Activated CD8-positive, alpha-beta memory T cell treated with anti-CD3 and anti-CD28 coated beads for 24 hours (primary cell): ENCODE results near the gene TRPM2.

ENCODE experiments used
- DNase-seq: peaks from one replicate; pipeline ENCODE4 v3.0.0-alpha.2; 2020

Gene TRPM2

GRCh38 chr21:44398499-44398898 is 45.1 kb downstream of the TRPM2 start:
- peak; percentile 19 for DNase-seq

- DNase-seq, result peak; percentile 44
These were observed 45.9 kb downstream of the TRPM2 start for GRCh38 chr21:44399151-44399954.

DNA sequence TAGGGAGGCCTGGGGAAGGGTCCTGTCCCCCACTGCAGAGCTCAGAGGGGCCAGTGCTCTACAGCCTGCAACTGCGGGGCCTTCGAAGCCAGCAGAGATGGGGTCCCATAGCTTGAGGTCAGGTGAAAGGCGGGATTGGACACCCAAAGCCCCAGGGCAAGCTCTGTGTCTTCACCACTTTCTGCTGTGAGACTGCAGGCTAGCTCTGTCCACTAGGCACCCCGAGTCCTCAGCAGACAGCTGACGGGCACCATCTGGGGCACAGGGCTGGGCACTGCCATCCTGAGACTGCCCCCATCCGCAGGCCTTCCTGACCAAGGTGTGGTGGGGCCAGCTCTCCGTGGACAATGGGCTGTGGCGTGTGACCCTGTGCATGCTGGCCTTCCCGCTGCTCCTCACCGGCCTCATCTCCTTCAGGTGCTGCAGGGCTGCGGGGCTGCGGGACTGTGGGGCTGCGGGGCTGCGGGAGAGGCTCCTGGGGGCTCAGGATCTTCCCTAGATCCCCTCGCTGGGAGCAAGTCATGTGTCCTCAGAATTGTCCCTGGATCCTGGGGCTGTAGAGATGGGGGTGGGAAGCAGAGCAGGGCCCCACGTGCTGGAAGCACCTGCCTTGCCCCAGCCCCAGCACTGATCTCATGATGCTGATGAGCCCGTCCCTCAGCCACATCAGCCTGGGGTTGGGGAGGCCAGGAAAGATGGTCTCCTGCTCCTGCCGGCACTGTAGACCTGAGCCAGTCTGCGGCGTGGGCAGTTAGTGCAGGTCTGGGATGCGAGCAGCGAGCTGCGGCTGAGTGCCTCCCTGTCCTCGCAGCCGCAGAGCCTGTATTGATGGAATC is 46.8 kb downstream of the TRPM2 start:
- DNase-seq, result peak; percentile 49

- DNase-seq, result peak; percentile 49
These were observed 47.5 kb downstream of the TRPM2 start for GRCh38 chr21:44400791-44401385.

- peak; percentile 41 for DNase-seq
These were observed 48.2 kb downstream of the TRPM2 start for GRCh38 chr21:44401386-44402160.

DNA sequence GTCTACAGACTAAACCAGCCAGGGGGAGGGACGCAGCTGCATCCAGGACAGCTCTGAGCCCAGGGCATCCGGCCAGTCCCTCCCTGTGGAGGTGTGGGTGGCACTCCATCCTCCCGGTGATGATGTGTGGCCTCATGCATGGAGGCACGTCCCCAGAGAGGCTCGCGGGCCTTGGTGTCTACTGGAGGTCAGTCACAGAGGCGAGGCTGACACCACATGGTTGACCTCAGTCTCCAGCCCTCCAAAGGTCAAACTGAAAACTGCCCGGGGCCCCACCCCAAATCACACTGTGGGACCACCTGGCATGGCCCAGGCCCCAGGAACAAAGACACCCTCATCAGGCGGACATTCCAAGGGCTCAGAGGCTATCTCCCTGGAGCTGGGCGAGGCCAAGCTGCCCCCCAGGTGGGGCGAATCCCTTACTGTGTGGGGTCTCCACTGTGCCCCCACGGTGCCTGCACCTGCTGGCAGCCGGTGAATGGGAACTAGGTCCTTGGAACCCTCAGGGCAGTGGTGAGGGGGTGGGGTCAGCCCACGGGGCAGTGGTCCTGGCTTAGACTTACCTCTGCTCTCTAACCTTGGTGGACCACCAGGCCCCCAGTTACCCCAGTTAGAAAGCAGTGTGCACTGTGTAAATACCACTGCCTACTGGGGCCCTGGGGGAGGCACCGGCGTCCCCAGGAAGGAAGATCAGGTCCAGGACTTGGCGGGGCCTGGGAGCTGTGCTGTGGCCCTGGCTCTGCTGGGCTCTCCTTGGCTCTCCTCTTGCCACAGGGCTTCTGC is 49.1 kb downstream of the TRPM2 start:
- DNase-seq, result peak; percentile 53

DNA sequence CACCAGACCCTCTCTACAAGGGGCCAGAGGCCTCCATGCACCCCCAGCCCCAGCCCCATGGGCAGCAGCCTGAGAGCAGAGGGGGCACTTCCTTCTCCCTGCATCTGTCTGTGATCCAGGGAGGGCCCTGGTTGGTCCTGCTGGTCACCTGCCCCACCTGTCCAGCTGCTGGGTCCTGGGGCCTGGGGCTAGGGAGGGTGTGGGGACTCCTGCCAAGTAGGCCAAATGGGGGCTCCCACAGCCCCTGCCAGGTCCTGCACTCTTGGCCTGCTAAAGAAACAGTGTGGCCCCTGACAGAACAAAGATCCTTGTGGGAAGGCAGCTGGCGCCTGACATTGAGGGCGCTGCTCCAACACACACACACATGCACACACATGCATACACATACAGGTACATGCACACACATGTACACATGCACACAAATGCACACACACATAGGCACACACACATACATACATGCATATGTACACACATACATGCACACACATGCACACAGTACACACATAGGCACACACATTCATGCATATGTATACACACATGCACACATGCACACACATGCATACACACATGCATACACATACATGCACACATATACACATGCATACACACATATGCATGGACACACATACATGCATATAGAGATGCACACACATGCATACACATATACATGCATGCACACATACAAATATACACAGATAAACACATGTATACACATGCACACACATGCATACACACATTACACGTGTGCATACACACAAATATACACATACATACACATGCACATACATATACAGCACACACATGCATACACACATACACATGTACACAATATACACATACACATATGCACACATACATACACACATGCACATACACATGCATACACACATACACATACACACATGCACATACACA is 49.9 kb downstream of the TRPM2 start:
- DNase-seq, result peak; percentile 50

DNA sequence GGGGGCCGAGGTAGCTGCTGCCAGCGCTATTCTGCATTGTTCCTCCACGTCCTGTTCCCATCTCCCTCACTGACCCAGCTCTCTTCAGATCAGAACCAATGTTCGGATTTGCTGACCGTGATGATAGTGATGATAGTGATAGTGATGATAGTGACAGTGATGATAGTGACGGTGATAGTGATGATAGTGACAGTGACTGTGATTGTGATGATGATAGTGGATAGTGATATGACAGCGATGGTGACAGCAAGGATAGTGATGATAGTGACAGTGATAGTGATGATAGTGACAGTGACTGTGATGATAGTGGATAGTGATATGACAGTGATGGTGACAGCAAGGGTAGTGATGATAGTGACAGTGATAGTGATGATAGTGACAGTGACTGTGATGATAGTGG is 51.1 kb downstream of the TRPM2 start:
- DNase-seq, result peak; percentile 21

DNA sequence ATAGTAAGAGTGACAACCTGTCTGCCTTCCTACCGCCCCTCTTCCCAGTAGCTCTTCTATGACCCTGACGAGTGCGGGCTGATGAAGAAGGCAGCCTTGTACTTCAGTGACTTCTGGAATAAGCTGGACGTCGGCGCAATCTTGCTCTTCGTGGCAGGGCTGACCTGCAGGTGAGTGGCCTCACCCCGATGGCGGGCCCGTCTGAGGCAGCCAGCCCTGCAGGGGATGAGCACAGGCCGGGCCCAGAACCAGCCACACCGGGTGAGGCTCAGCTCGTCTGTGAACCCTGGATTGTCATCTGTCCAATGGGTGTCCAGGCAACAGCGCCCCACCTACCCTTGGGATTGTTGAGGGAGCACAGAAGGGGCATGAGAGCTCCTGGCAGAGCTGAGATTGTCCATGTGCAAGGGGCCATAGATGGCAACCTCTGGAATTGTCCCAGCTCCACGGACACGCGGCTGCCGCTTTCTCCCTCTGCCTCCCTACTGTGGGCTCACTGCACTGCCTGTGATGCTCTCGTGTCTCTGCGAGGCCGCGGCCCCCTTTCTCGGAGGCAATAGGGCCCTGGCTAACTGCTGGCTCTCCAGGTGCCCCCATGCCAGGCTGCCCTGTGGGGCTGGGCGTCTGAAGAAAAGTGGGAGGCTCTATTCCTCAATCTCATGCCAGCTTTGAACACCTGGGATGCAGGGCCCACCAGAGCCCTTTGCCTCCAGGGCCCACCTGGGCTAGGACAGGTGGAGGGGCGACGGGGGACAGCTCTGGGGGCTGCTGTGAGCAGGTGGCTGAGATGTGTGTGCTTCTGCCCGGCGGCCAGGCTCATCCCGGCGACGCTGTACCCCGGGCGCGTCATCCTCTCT is 51.9 kb downstream of the TRPM2 start:
- peak; percentile 53 for DNase-seq

DNA sequence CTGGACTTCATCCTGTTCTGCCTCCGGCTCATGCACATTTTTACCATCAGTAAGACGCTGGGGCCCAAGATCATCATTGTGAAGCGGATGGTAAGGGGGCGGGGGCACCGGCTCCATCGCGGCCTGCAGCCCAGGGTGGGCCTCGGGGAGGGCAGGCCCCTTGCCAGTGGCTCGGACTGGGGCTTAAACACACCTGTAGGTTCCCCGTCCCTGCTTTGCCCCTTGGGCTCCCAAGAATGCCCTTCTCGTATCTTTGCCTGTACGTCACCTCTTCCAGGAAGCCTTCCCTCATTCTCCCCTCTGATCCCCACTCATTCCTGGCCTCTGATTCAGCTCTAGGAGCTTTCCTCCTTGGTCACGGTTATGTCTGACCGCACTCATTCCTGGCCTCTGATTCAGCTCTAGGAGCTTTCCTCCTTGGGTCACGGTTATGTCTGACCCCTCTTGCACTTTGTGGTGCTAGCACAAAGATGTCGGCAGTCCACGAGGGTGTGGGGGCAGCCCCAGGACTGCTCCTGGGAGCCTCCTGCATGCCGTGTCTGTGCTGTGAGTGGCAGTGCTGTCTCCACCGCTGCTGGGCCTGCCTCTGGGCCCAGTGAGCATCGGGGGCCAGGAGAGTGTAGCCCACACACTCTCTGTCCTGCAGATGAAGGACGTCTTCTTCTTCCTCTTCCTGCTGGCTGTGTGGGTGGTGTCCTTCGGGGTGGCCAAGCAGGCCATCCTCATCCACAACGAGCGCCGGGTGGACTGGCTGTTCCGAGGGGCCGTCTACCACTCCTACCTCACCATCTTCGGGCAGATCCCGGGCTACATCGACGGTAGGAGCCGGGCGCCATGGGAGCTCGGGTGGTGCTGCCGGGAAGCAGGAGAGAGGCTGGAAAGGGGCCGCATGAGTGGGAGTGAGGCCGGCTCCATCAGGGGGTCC is 52.8 kb downstream of the TRPM2 start:
- DNase-seq, result peak; percentile 53

- peak; percentile 53 for DNase-seq
These were observed 53.5 kb downstream of the TRPM2 start for GRCh38 chr21:44406953-44407352.

- DNase-seq, result peak; percentile 62
These were observed 54.1 kb downstream of the TRPM2 start for GRCh38 chr21:44407493-44407892.

DNA sequence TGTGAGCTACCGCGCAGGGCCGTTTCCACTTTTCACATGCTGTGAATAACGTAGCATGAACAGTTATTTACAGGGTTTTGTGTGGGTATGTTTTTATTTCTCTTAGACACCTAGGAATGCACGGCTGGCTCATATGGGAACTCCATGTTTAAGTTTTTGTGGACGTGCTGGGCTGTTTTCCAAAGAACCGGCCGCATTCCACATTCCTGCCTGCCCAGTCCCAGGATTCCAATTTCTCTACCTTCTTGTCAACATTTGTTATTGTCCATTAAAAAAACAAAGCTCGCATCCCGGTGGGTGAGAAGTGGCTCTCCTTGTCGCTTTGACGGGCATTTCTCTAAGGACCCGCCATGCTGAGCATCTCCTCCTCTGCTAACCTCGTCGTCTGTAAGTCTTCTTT is 54.8 kb downstream of the TRPM2 start:
- peak; percentile 43 for DNase-seq

- DNase-seq, result peak; percentile 37
These were observed 60.3 kb downstream of the TRPM2 start for GRCh38 chr21:44413566-44414290.

DNA sequence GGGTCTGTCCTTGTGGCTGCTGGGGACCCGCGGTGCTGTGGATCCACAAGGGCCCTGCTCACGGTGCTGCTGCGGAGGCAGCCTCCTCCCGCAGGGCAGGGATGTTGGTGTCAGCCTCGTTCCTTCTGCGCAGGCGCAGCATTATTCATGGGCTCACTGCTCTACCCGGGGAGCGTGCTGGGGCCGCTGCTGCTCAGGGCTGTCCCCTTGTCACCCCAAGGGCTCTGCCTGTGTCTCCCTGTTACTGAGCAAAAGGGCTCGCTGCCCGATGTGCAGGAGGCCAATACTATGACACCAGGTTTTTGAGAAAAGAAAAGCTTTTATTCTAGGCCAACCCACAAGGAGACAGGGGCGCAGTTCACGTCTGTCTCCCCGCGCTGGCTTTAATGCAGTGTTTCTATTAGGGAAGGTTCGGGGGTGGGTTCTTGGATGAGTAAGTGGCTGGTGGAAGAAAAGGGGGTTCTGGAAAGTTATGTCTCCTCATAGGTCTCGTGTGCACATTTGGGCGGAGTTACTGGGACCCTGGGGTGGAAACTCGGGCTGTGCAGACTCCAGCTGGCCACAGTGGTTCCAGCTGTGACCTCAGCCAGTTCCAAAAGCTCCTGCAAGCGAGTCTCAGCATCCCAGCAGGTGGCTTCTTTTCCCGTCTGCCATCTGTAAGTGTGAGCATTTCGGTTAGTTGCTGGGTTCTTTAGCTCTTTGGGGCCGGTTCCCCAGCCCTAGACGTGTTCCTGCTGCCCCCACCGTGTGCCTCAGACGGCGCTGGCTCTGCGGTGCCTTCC is 61.1 kb downstream of the TRPM2 start:
- no peak for DNase-seq

- no peak for DNase-seq
These were observed 61.9 kb downstream of the TRPM2 start for GRCh38 chr21:44415073-44416025.
